Tibial artery (tissue), 4 donors: ENCODE measurements around the gene FOXA2.

ENCODE experiments used
- DNase-seq, 2 donors: peaks; one replicate each; pipeline ENCODE4 v3.0.0-alpha.2; 2019
- H3K27ac ChIP-seq, 2 donors: fragments of 200-600 bp; sonication (generic) in 1 of 2; 1 replicate in 1 of 2; 2 replicates in 1 of 2; pipeline ENCODE4 v1.5.1; 2018 to 2019; ENCODE audit warnings: mild to moderate bottlenecking in 1 of 2
- H3K27me3 ChIP-seq, 2 donors: fragments of 200-600 bp; sonication (generic) in 1 of 2; one replicate each; pipeline versions ENCODE4 v1.5.1 to v1.6.0; 2016 to 2019
- H3K36me3 ChIP-seq, 3 donors: fragments of 200-600 bp; sonication (generic) in 2 of 3; one replicate each; pipeline ENCODE4 v1.5.1; 2016 to 2019; ENCODE audit warnings: mild to moderate bottlenecking in 2 of 3
- H3K4me1 ChIP-seq, 4 donors: fragments of 200-600 bp; sonication (generic) in 2 of 4; 1 replicate in 3 of 4; 2 replicates in 1 of 4; pipeline ENCODE4 v1.5.1; 2016 to 2019
- H3K4me3 ChIP-seq, 2 donors: fragments of 200-600 bp; sonication (generic) in 1 of 2; 1 replicate in 1 of 2; 2 replicates in 1 of 2; pipeline ENCODE4 v1.5.1; 2018 to 2019; ENCODE audit warnings: mild to moderate bottlenecking in 2 of 2
- H3K9me3 ChIP-seq, 3 donors: fragments of 200-600 bp; sonication (generic) in 1 of 3; one replicate each; pipeline ENCODE4 v1.5.1; 2016 to 2019
- CTCF ChIP-seq, 2 experiments: fragments of 200-600 bp in 1 of 2; fragments of 450-650 bp in 1 of 2; IDR thresholded peaks; one replicate each; pipeline ENCODE4 v1.5.1; 2017 to 2019; ENCODE audit warnings: antibody characterized with exemption in 2 of 2, mild to moderate bottlenecking in 1 of 2, moderate library complexity in 1 of 2
- intact Hi-C: fragments of 100-400 bp; cut with DNase I; formaldehyde crosslinking; loops from one replicate; pipeline ENCODE4 v1.15.0; 2023; ENCODE audit warnings: low total_unique reads

The FOXA2 gene

GRCh38 chr20:22578221-22579118, 5.9 kb downstream of the FOXA2 start:
- DNase-seq, result no peak
- Histone ChIP-seq H3K27ac (no peak overlapping the region), H3K4me3 (no peak overlapping the region), H3K36me3 (no peaks in the 10 kb centered on the region), H3K4me1 (peaks cover 0 to 45% (median 36%) of the 10 kb centered on the region in 4 donors), H3K27me3 (peaks cover 0 to 97% of the 10 kb centered on the region in 2 donors), H3K9me3 (no peaks in the 10 kb centered on the region)
- no peak for TF ChIP-seq CTCF (IDR thresholded peaks at IDR 0.05)
- intact Hi-C loops, result no loop called here

GRCh38 chr20:22577515-22578220, 6.7 kb downstream of the FOXA2 start:
- no peak for DNase-seq
- intact Hi-C loops, result no loop called here
- H3K27me3 ChIP-seq, result peaks cover 0 to 97% of the 10 kb centered on the region in 2 donors

GRCh38 chr20:22576733-22577514, 7.4 kb downstream of the FOXA2 start:
- no peaks in the 10 kb centered on the region for H3K9me3 ChIP-seq
- H3K36me3 ChIP-seq, result no peaks in the 10 kb centered on the region
- H3K4me3 ChIP-seq, result no peak overlapping the region
- peaks cover 0 to 97% of the 10 kb centered on the region in 2 donors for H3K27me3 ChIP-seq
- H3K27ac ChIP-seq, result no peak overlapping the region
- DNase-seq, result no peak
- intact Hi-C loops, result no loop called here
- peaks cover 0 to 29% (median 22%) of the 10 kb centered on the region in 4 donors for H3K4me1 ChIP-seq
- no peak for TF ChIP-seq CTCF (IDR thresholded peaks at IDR 0.05)

More at GRCh38 chr20:22577515-22578220, 6.7 kb downstream of the FOXA2 start:
- TF ChIP-seq CTCF (IDR thresholded peaks at IDR 0.05), result no peak
- Histone ChIP-seq H3K27ac (no peak overlapping the region), H3K9me3 (no peaks in the 10 kb centered on the region), H3K4me3 (no peak overlapping the region), H3K4me1 (peaks cover 0 to 37% (median 28%) of the 10 kb centered on the region in 4 donors), H3K36me3 (no peaks in the 10 kb centered on the region)

- Histone ChIP-seq H3K4me3 (no peak overlapping the region), H3K4me1 (peaks cover 0 to 27% (median 20%) of the 10 kb centered on the region in 4 donors), H3K36me3 (no peaks in the 10 kb centered on the region), H3K9me3 (no peaks in the 10 kb centered on the region), H3K27ac (no peak overlapping the region), H3K27me3 (peaks cover 0 to 97% of the 10 kb centered on the region in 2 donors)
- no peak for TF ChIP-seq CTCF (IDR thresholded peaks at IDR 0.05)
- DNase-seq, result no peak
- intact Hi-C loops, result no loop called here
Measured at GRCh38 chr20:22576273-22576672, 8.1 kb downstream of the FOXA2 start.

GRCh38 chr20:22575737-22576136, 8.6 kb downstream of the FOXA2 start:
- Histone ChIP-seq H3K4me3 (no peak overlapping the region), H3K9me3 (no peaks in the 10 kb centered on the region), H3K36me3 (no peaks in the 10 kb centered on the region), H3K4me1 (peaks cover 0 to 27% (median 20%) of the 10 kb centered on the region in 4 donors), H3K27me3 (peaks cover 0 to 97% of the 10 kb centered on the region in 2 donors), H3K27ac (no peak overlapping the region)
- no peak for TF ChIP-seq CTCF (IDR thresholded peaks at IDR 0.05)
- DNase-seq, result no peak
- intact Hi-C loops, result no loop called here
